HG03039 (cell line): Measurements from ENCODE around the gene RAD51D.
"Not testable (repeated sequence)": the region's sequence is repeated elsewhere in the genome, so short reads cannot be mapped to it uniquely, and the experiment has no call there.

ENCODE experiments used
- ATAC-seq: cut with Tn5 transposase; IDR thresholded peaks from one replicate; pipeline ENCODE4 v1.9.1; 2021; ENCODE audit warnings: mild to moderate bottlenecking, moderate library complexity; ENCODE audit not compliant: unreplicated experiment

The RAD51D gene

GRCh38 chr17:35069311-35069710, 50.3 kb downstream of the RAD51D start:
- no peak for ATAC-seq

DNA sequence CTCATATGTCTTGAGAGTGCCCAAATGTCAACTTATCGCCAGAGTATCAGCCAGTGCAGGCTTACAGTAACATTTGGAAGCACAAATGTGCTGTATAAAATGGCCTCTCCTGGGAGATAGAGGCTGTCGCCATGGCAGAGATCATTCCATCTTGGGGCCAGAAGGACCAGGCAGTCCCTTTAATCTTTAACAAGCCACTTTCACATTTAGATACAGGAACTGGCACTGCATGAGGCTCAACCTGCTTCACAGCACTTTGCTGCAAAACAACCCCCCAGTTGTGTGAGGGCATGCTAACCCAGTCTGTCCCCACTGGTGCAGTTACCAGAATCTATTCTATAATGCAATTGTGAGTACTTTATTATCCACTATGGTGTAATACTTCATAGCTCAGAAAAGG, 51.4 kb downstream of the RAD51D start:
- no peak for ATAC-seq

GRCh38 chr17:35065880-35066279, 53.8 kb downstream of the RAD51D start:
- ATAC-seq: no peak

DNA sequence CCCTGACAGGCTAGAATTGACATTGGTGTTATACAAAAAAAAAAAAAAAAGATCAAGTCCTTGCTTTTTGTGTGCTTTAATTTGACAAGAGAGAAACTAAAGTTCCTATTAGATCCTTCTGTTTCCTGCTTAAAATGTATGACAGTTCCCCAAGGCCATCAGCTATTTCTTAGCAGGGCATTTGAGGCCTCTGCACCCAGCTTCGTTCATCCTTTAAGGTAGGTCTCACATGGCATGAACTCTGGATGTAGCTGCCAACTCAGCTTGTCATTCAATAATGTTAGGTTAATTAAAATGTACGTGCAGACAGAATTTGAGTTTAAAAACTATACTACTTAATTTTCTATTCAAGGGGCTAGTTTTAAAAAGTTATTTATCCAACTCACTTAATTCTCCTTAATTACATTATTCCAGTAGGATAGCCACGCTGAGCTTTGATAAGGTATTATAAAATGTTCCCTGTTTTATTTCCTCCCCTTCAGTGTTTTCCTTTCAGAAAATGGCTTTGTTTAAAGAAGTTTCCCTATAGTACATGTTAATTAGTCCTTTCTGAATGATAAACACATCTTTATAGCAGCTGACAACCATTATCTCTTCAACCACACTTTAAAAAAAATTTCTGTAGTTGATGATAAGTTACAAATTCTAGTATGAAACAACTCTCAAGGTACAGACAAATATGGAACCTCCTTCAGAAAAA, 55.0 kb downstream of the RAD51D start:
- no peak for ATAC-seq

DNA sequence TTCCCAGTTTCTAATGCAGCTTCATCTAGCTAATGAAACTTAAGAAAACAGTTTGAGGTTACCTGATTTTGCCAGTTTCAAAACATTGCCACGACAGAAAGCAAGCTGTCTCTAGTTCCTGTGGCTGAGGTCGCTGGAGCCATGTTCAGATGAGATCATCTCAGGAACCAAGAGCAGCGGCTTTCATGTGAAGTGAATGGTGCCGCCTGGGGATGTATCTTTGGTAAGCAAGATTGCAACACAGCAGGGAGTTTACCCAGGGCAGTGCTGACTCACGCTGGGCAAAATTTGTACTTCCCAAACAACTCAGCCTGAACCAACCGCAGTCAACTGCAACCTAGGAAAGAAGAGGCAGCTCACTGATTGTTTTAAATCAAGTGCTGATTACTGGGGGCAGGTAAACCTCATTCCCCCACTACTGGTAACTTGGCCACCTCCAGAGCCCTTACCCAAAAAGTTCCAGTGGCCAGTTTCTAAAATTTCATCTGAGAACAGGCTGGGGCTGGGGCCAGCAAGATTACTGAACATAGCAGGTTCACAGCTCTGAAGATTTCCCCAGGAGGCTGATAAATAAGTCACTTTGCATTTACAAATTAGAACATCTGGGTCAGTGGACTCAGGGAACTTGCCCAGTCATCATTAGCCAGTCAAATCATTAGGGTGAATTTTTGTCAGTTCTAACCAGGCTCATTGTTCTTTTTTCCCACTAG, 56.0 kb downstream of the RAD51D start, which contains the start of gene RFFL:
RFFL (minus strand) TSS at position 194 of the 710 bp plus-strand sequence. CDS start 37,154 bp downstream, outside the sequence.
- ATAC-seq: peak; percentile 72

DNA sequence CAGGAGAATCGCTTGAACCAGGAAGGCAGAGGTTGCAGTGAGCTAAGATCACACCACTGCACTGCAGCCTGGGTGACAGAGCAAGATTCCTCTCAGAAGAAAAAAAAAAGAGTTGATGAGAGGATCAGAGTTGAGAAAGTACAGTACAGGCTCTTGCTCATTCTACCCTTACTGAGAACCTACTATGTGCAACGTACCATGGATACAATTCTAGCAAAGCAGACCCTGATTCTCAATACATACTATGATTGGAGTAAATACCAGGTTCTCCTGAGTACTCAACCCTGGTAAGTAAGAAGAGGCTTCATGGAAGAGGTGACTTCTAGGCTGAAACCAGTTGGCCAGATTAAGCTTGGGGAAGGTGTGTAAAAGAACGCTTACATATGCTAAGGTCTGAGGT, 57.4 kb downstream of the RAD51D start:
- ATAC-seq: no peak

GRCh38 chr17:35057332-35057915, 62.2 kb downstream of the RAD51D start:
- no peak for ATAC-seq

DNA sequence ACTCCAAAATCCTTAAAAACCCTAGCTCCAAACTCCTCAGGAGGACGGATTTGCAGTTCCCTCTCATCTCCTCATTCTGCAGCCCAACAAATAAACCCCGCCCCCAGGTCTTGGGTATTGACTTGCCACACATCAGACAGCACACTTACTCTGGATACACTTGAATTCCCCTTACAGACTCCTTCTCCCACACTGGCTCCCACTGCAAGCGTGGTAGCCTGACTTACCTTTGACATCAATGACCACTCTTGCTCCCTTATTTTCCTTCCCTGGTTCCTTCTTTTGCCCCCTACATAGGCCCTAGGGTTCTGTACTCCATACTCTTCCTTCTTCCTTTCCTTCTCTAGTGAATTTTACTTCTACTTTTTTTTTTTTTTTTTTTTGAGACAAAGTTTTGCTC, 63.6 kb downstream of the RAD51D start:
- no peak for ATAC-seq

GRCh38 chr17:35053204-35053603, 66.5 kb downstream of the RAD51D start:
- no peak for ATAC-seq

DNA sequence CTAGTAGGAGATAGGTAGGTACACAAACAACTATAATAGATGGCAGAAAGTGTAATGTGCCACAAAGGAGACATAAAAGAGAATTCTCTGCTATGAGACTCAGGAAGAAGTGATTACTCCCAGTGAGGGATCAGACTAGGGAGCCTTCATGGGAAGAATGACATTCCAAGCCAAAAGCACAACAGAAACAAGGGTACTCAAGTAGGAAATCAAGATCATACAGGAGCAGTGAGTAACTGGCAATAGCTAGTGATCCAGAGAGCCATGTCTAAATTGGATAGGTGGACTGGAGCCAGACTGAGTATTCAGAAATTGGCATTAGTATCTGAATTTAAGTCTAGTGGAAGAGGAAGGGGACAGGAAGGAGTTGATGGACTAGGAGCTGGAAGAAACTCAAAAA, 66.9 kb downstream of the RAD51D start:
- no peak for ATAC-seq

DNA sequence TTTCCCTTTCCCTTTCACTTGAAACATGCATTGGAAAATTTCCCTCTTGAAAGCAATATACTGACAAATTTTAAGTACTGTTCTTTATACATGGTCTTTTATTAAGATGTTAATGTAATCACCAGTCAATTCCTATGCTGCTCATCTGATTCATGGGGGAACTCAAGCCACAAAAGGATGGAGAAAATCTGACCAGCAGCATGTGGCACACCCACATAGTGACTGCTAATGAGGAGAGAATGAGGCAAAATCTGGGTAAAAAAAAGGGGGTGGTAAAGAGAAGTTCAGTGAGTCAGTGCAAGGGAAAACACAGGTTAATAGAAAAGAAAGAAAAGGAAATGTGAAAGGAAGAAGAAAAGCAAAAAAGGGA, 67.4 kb downstream of the RAD51D start:
- no peak for ATAC-seq

DNA sequence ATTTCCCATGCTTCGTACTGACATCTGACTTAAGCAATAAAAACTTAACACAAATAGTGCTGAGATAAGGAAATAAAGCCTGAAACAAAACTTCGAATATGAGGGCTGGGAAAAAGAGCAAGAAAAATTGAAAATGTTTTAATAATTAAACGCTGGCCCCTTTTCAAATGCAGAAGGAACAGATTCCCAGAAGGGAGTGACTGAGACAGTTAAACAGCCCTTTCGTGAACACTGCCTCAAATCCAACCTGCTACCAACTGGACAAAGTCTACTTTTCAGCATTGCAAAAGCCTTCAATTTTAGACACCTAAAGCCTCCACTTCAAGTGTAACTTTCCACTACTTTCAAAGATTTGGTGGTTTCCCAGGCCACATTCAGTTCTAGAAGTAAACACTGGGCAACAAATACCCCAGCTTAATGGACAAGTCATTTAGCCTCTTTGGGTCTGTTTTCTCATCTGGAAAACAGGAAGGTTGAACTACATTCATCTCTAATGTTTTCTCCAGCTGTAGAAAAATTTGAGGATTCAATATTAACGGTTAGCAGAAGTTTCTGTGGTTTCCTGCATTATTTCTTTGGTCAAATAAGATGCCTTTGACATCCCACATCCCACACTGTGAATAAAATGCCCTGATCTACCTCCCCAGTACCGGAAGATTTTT, 68.0 kb downstream of the RAD51D start:
- ATAC-seq: no peak

DNA sequence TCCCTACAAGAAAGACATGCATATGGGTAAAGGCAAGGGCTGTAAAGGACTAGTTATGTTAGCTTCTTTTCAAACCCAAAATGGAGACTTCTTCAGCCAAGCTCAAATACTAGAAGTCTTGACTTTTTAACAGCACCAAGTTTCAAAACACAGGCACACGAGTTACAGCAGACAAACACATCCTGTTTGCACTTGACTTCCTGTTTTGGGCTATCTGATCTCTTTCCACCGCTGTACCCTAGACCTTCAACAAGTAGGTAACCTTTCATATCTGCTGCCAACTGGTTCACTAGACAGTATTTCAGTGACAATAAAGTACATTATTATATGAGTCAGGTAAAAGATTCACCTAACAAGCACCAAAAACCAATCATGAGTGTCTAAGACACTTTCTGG, 68.5 kb downstream of the RAD51D start:
- ATAC-seq: no peak

DNA sequence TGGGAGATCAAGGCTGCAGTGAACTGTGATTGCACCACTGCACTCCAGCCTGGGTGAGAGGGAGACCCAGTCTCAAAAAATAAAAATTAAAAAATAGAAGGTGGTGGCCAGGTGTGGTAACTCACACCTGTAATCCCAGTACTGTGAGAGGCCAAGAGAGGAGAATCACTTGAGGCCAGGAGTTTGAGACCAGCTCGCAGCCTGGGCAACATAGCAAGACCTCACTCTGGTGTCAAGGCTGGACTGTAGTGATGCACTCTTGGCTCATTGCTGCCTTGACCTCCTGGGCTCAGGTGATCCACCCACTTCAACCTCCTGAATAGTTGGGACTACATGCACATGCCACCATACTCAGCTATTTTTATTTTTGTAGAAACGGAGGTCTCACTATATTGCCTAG, 69.5 kb downstream of the RAD51D start:
- no peak for ATAC-seq

GRCh38 chr17:35048685-35049379, 70.8 kb downstream of the RAD51D start:
- ATAC-seq: no peak

GRCh38 chr17:35046740-35047283, 72.8 kb downstream of the RAD51D start:
- ATAC-seq: no peak

- ATAC-seq: no peak
These were observed 73.4 kb downstream of the RAD51D start for GRCh38 chr17:35046245-35046644.

GRCh38 chr17:35045458-35045979, 74.1 kb downstream of the RAD51D start:
- ATAC-seq: not testable (repeated sequence)

DNA sequence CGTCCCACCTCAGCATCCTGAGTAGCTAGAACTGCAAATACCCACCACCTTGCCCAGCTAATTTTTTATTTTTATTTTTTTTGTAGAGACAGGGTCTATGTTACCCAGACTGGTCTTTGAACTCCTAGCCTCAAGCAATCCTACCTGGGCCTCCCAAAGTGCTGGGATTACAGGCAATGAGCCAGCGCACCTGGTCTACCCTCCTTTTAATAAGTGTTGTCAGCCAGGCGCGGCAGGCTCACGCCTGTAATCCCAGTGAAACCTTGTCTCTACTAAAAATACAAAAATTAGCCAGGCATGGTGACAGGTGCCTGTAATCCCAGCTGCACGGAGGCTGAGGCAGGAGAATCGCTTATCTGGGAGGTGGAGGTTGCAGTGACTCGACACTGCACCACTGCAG, 75.5 kb downstream of the RAD51D start:
- no peak for ATAC-seq
